Adrenal gland (tissue), 12 donors: ENCODE measurements around the gene KPRP. TPM values are rescaled to one million over a fixed set of nuclear protein-coding genes. Genes with fewer than 3 reads are reported as not detected.

Experiments used
- DNase-seq, 7 donors: peaks; one replicate each; pipeline ENCODE4 v3.0.0-alpha.2; 2019 to 2020
- H3K27ac ChIP-seq, 5 donors: fragments of 200-600 bp; sonication (generic) in 4 of 5; 1 replicate in 3 of 5; 2 replicates in 2 of 5; pipeline versions ENCODE4 v1.5.1 to v1.8.0; 2016 to 2020; ENCODE audit warnings: mild to moderate bottlenecking in 1 of 5
- H3K27me3 ChIP-seq: fragments of 200-600 bp; 2 replicates; pipeline ENCODE4 v1.8.0; 2021
- H3K36me3 ChIP-seq, 2 donors: fragments of 200-600 bp; replicated peaks in 1 of 2; 1 replicate in 1 of 2; 2 replicates in 1 of 2; pipeline versions ENCODE4 v1.5.1 to v1.8.0; 2018 to 2022
- H3K4me1 ChIP-seq, 2 donors: fragments of 200-600 bp; replicated peaks in 1 of 2; 1 replicate in 1 of 2; 2 replicates in 1 of 2; pipeline versions ENCODE4 v1.5.1 to v1.8.0; 2018 to 2021
- H3K4me3 ChIP-seq, 4 donors: fragments of 200-600 bp; sonication (generic) in 3 of 4; one replicate each; pipeline ENCODE4 v1.5.1; 2016 to 2018
- H3K9me3 ChIP-seq, 3 donors: fragments of 200-600 bp; sonication (generic) in 1 of 3; replicated peaks in 1 of 3; 1 replicate in 2 of 3; 2 replicates in 1 of 3; pipeline versions ENCODE4 v1.5.1 to v1.8.0; 2016 to 2021
- CTCF ChIP-seq, 6 experiments: fragments of 450-650 bp in 4 of 6; fragments of 200-600 bp in 2 of 6; sonication (generic) in 1 of 6; IDR thresholded peaks; 1 replicate in 5 of 6; 2 replicates in 1 of 6; pipeline versions ENCODE4 v1.5.1 to v1.8.0; 2016 to 2021; ENCODE audit warnings: antibody characterized with exemption in 6 of 6, mild to moderate bottlenecking in 2 of 6, moderate library complexity in 1 of 6
- POLR2A ChIP-seq, 2 donors: fragments of 450-650 bp; IDR thresholded peaks; one replicate each; pipeline ENCODE4 v1.6.1; 2017; ENCODE audit warnings: antibody characterized with exemption in 2 of 2, mild to moderate bottlenecking in 2 of 2, moderate library complexity in 1 of 2
- WGBS, 4 donors: extraction: QIAGEN DNeasy Blood & Tissue Kit in 2 of 4; methylation state at CpG; one replicate each; pipeline versions ENCODE4 v1.1.5 to v1.1.7; 2013 to 2017; 5-methylcytosine and 5-hydroxymethylcytosine counted together
- intact Hi-C, 2 donors: fragments of 100-400 bp; cut with DNase I; formaldehyde crosslinking; loops; one replicate each; pipeline versions ENCODE4 v1.14.1 to v1.15.0; 2022 to 2023
- polyA plus RNA-seq, 3 donors: library from polyadenylated mRNA; stranded (reverse); fragments of 200-250 nt in 2 of 3; fragments of 350-450 nt in 1 of 3; fragmentation: Illumina TruSeq in 1 of 3; extraction: RNeasy Lipid Tissue Mini Kit (QIAGEN cat#74804) in 1 of 3; gene quantifications; one replicate each; pipeline ENCODE4 v1.2.3, GENCODE V29; 2013 to 2014
- total RNA-seq, 9 donors: library from RNA; depleted of rRNA in 4 of 9; stranded (reverse); fragments of >200 nt in 4 of 9; fragments of 120-200 nt in 1 of 9; fragmentation: NEBNext Ultra II Directional in 1 of 9; extraction: Animal tissue kit (Norgen Biotek cat#: 25700) in 1 of 9; gene quantifications; one replicate each; pipeline versions ENCODE4 v1.1.0 to v1.2.4, GENCODE V29; 2013 to 2023
- donor health status: healthy with polysubstance abuse.
- donor health status: Bipolar disorder and iron deficiency.
- donor health status: DM: yes; HTN: yes; CAD: no.
- donor health status: DM: no; HTN: no; CAD: no.
- donor health status: DM: no; HTN: no; CAD: no.
- donor health status: DM: yes; HTN: yes; CAD: no.

KPRP gene
- total and polyA plus RNA-seq, 12 donors: not detected

GRCh38 chr1:152759453-152760173 is 1.8 kb downstream of the KPRP start:
- no peaks in the 10 kb centered on the region for H3K36me3 ChIP-seq
- no peak overlapping the region for H3K4me3 ChIP-seq
- TF ChIP-seq POLR2A (IDR thresholded peaks at IDR 0.05): no peak
- no peak for TF ChIP-seq CTCF (IDR thresholded peaks at IDR 0.05)
- intact Hi-C loops: no loop called here
- H3K27ac ChIP-seq: no peak overlapping the region
- H3K27me3 ChIP-seq: no peaks in the 10 kb centered on the region
- H3K4me1 ChIP-seq: no peaks in the 10 kb centered on the region
- no peak for DNase-seq
- no peaks in the 10 kb centered on the region for H3K9me3 ChIP-seq
- WGBS, 4 donors: 76 to 92% (median 84%) methylated on average over 7 to 8 of the region's 8 CpGs

- no peaks in the 10 kb centered on the region for H3K27me3 ChIP-seq
- no peaks in the 10 kb centered on the region for H3K4me1 ChIP-seq
- no peak overlapping the region for H3K27ac ChIP-seq
- intact Hi-C loops: no loop called here
- WGBS, 4 donors: 89 to 95% (median 91%) methylated on average over 20 to 31 of the region's 31 CpGs
- H3K4me3 ChIP-seq: no peak overlapping the region
- TF ChIP-seq CTCF (IDR thresholded peaks at IDR 0.05) (no peak), POLR2A (IDR thresholded peaks at IDR 0.05) (no peak)
- no peak for DNase-seq
- no peaks in the 10 kb centered on the region for H3K36me3 ChIP-seq
- H3K9me3 ChIP-seq: no peaks in the 10 kb centered on the region
These were observed 2.8 kb downstream of the KPRP start for GRCh38 chr1:152760551-152761190.

- Histone ChIP-seq H3K4me3 (no peak overlapping the region), H3K27ac (no peak overlapping the region), H3K27me3 (no peaks in the 10 kb centered on the region), H3K9me3 (no peaks in the 10 kb centered on the region), H3K4me1 (no peaks in the 10 kb centered on the region), H3K36me3 (no peaks in the 10 kb centered on the region)
- 78 to 92% (median 85%) methylated on average over 3 of the region's 3 CpGs for WGBS, 4 donors
- TF ChIP-seq CTCF (IDR thresholded peaks at IDR 0.05): no peak
- no peak for TF ChIP-seq POLR2A (IDR thresholded peaks at IDR 0.05)
- no peak for DNase-seq
- intact Hi-C loops: no loop called here
These were observed 3.9 kb downstream of the KPRP start for GRCh38 chr1:152761609-152762213.

GRCh38 chr1:152768847-152769533 is 11.2 kb downstream of the KPRP start:
- DNase-seq: no peak
- intact Hi-C loops: no loop called here
- Histone ChIP-seq H3K9me3 (no peaks in the 10 kb centered on the region), H3K27ac (no peak overlapping the region), H3K4me3 (no peak overlapping the region), H3K27me3 (no peaks in the 10 kb centered on the region), H3K36me3 (no peaks in the 10 kb centered on the region), H3K4me1 (no peaks in the 10 kb centered on the region)
- TF ChIP-seq CTCF (IDR thresholded peaks at IDR 0.05): no peak
- no peak for TF ChIP-seq POLR2A (IDR thresholded peaks at IDR 0.05)
- 45 to 52% (median 49%) methylated on average over 8 of the region's 8 CpGs for WGBS, 4 donors
